ENCODE data around the gene PLXND1. TPM values are rescaled to one million over a fixed set of nuclear protein-coding genes. Genes with fewer than 3 reads are reported as not detected.
A peak's percentile ranks its signal among the peaks of the same experiment; 100 is the strongest.

Gene PLXND1
- total RNA-seq, 1 donor from 2014 or later: 233 TPM

- Histone ChIP-seq H3K36me3 (no peaks in the 10 kb centered on the region), H3K4me3 (peak overlapping the region; percentile 70), H3K27ac (peak overlapping the region; percentile 89), H3K4me1 (peaks cover 78% of the 10 kb centered on the region), H3K9me3 (no peaks in the 10 kb centered on the region), H3K27me3 (ENCODE audit: low read depth) (no peaks in the 10 kb centered on the region)
- peak; percentile 31 to 42 for ATAC-seq
- peak; percentile 72 for DNase-seq
- intact Hi-C loops (cut with DNase I): no loop called here
- TF ChIP-seq CTCF (IDR thresholded peaks at IDR 0.05): no peak
Observed at GRCh38 chr3:129605203-129605921, 1.1 kb downstream of the PLXND1 start.

- intact Hi-C loops (cut with DNase I): no loop called here
- ATAC-seq (no peak), DNase-seq (no peak)
- Histone ChIP-seq H3K4me1 (peaks cover 78% of the 10 kb centered on the region), H3K27me3 (ENCODE audit: low read depth) (no peaks in the 10 kb centered on the region), H3K27ac (peak overlapping the region; percentile 89), H3K4me3 (peak overlapping the region; percentile 70), H3K36me3 (no peaks in the 10 kb centered on the region), H3K9me3 (no peaks in the 10 kb centered on the region)
- no peak for TF ChIP-seq CTCF (IDR thresholded peaks at IDR 0.05)
Observed at GRCh38 chr3:129604767-129605166, 1.7 kb downstream of the PLXND1 start.

- DNase-seq (no peak), ATAC-seq (no peak)
- Histone ChIP-seq H3K4me3 (peak overlapping the region; percentile 70), H3K27ac (peak overlapping the region; percentile 89), H3K27me3 (ENCODE audit: low read depth) (no peaks in the 10 kb centered on the region), H3K36me3 (no peaks in the 10 kb centered on the region), H3K4me1 (peaks cover 78% of the 10 kb centered on the region), H3K9me3 (no peaks in the 10 kb centered on the region)
- TF ChIP-seq CTCF (IDR thresholded peaks at IDR 0.05): no peak
- intact Hi-C loops (cut with DNase I): no loop called here
Observed at GRCh38 chr3:129603991-129604749, 2.3 kb downstream of the PLXND1 start.

GRCh38 chr3:129603561-129603942 lies 2.9 kb downstream of the PLXND1 start:
- DNase-seq (no peak), ATAC-seq (no peak)
- Histone ChIP-seq H3K4me3 (peak overlapping the region; percentile 70), H3K4me1 (peaks cover 78% of the 10 kb centered on the region), H3K36me3 (no peaks in the 10 kb centered on the region), H3K27me3 (ENCODE audit: low read depth) (no peaks in the 10 kb centered on the region), H3K9me3 (no peaks in the 10 kb centered on the region), H3K27ac (peak overlapping the region; percentile 89)
- TF ChIP-seq CTCF (IDR thresholded peaks at IDR 0.05): no peak
- intact Hi-C loops (cut with DNase I): no loop called here

GRCh38 chr3:129602730-129603560 lies 3.5 kb downstream of the PLXND1 start:
- no peaks in the 10 kb centered on the region for H3K36me3 ChIP-seq
- TF ChIP-seq CTCF (IDR thresholded peaks at IDR 0.05): no peak
- H3K9me3 ChIP-seq: no peaks in the 10 kb centered on the region
- intact Hi-C loops (cut with DNase I): no loop called here
- H3K27me3 ChIP-seq (ENCODE audit: low read depth): no peaks in the 10 kb centered on the region
- peak overlapping the region; percentile 89 for H3K27ac ChIP-seq
- peak overlapping the region; percentile 70 for H3K4me3 ChIP-seq
- peak; percentile 44 to 59 for ATAC-seq
- H3K4me1 ChIP-seq: peaks cover 78% of the 10 kb centered on the region
- peak; percentile 67 for DNase-seq

Measured in lower lobe of right lung (tissue), 2 donors.